GM19023 (cell line): ENCODE data around the gene PLXNB1.
"Not testable (repeated sequence)": the region's sequence is repeated elsewhere in the genome, so short reads cannot be mapped to it uniquely, and the experiment has no call there.

Source experiments
- ATAC-seq: cut with Tn5 transposase; IDR thresholded peaks from one replicate; pipeline ENCODE4 v1.9.1; 2021; ENCODE audit warnings: mild to moderate bottlenecking, moderate library complexity; ENCODE audit not compliant: unreplicated experiment

The PLXNB1 gene

GRCh38 chr3:48464713-48465221 lies 34.9 kb upstream of the PLXNB1 start:
- ATAC-seq: no peak

- ATAC-seq: no peak
Measured at GRCh38 chr3:48463703-48464102, 33.8 kb upstream of the PLXNB1 start.

GRCh38 chr3:48461767-48462166 lies 31.9 kb upstream of the PLXNB1 start:
- not testable (repeated sequence) for ATAC-seq

GRCh38 chr3:48460517-48460902 lies 30.6 kb upstream of the PLXNB1 start:
- ATAC-seq: no peak

GRCh38 chr3:48459773-48460516 lies 30.1 kb upstream of the PLXNB1 start:
- no peak for ATAC-seq

- no peak for ATAC-seq
Measured at GRCh38 chr3:48459331-48459730, 29.4 kb upstream of the PLXNB1 start.

- no peak for ATAC-seq
Measured at GRCh38 chr3:48456456-48456855, 26.6 kb upstream of the PLXNB1 start.

GRCh38 chr3:48451270-48451669 lies 21.4 kb upstream of the PLXNB1 start:
- no peak for ATAC-seq

- ATAC-seq: peak; percentile 92
Measured at GRCh38 chr3:48446425-48447193, 16.7 kb upstream of the PLXNB1 start, which contains the start of gene ATRIP. Gene ATRIP (plus strand): TSS chr3:48446737. CDS start chr3:48446846, 109 bp downstream.

GRCh38 chr3:48446043-48446424 lies 16.1 kb upstream of the PLXNB1 start:
- ATAC-seq: no peak

GRCh38 chr3:48445277-48445882 lies 15.5 kb upstream of the PLXNB1 start:
- ATAC-seq: no peak

GRCh38 chr3:48441940-48442339 lies 12.1 kb upstream of the PLXNB1 start:
- ATAC-seq: no peak

GRCh38 chr3:48440590-48440958 lies 10.7 kb upstream of the PLXNB1 start:
- ATAC-seq: no peak

- peak; percentile 97 for ATAC-seq
Measured at GRCh38 chr3:48439820-48440589, 10.1 kb upstream of the PLXNB1 start, which contains the start of the genes CCDC51 and TMA7. Gene CCDC51 (minus strand): TSS chr3:48440119. CDS start chr3:48435128, 4,991 bp downstream. Gene TMA7 (plus strand): TSS chr3:48440257. CDS start chr3:48440297, 40 bp downstream.

- ATAC-seq: no peak
Measured at GRCh38 chr3:48437812-48438211, 7.9 kb upstream of the PLXNB1 start.

- no peak for ATAC-seq
Measured at GRCh38 chr3:48436855-48437254, 7.0 kb upstream of the PLXNB1 start.

GRCh38 chr3:48436477-48436787 lies 6.5 kb upstream of the PLXNB1 start:
- no peak for ATAC-seq

GRCh38 chr3:48435774-48436476 lies 6.0 kb upstream of the PLXNB1 start:
- no peak for ATAC-seq

- ATAC-seq: no peak
Measured at GRCh38 chr3:48435223-48435595, 5.3 kb upstream of the PLXNB1 start.

GRCh38 chr3:48434591-48435222 lies 4.8 kb upstream of the PLXNB1 start:
- no peak for ATAC-seq
